Heart left ventricle (tissue), 16 donors: ENCODE data around the gene CCDC201. TPM values are rescaled to one million over a fixed set of nuclear protein-coding genes. Genes with fewer than 3 reads are reported as not detected.

Experiments used
- ATAC-seq, 4 donors: fragments of 200-7000 bp; cut with Tn5 transposase; one replicate each; pipeline ENCODE4 v1.9.1; 2020 to 2022; ENCODE audit warnings: moderate library complexity in 4 of 4, mild to moderate bottlenecking in 3 of 4, moderate number of reproducible peaks in 1 of 4
- DNase-seq, 5 donors: peaks; one replicate each; pipeline ENCODE4 v3.0.0-alpha.2; 2020
- H3K27ac ChIP-seq, 12 donors: fragments of 200-600 bp; sonication (generic) in 4 of 12; one replicate each; pipeline versions ENCODE4 v1.5.0 to v1.8.0; 2016 to 2022; ENCODE audit warnings: mild to moderate bottlenecking in 2 of 12
- H3K27me3 ChIP-seq, 9 donors: fragments of 200-600 bp; sonication (generic) in 2 of 9; one replicate each; pipeline versions ENCODE4 v1.5.1 to v1.8.0; 2016 to 2022; ENCODE audit warnings: mild to moderate bottlenecking in 3 of 9
- H3K36me3 ChIP-seq, 9 donors: fragments of 200-600 bp; sonication (generic) in 2 of 9; one replicate each; pipeline versions ENCODE4 v1.5.0 to v1.8.0; 2018 to 2022; ENCODE audit warnings: mild to moderate bottlenecking in 2 of 9
- H3K4me1 ChIP-seq, 12 donors: fragments of 200-600 bp; sonication (generic) in 4 of 12; one replicate each; pipeline versions ENCODE4 v1.5.0 to v1.8.0; 2016 to 2022; ENCODE audit warnings: mild to moderate bottlenecking in 3 of 12
- H3K4me3 ChIP-seq, 12 donors: fragments of 200-600 bp; sonication (generic) in 4 of 12; one replicate each; pipeline versions ENCODE4 v1.5.0 to v1.8.0; 2017 to 2022; ENCODE audit warnings: mild to moderate bottlenecking in 9 of 12, moderate library complexity in 4 of 12
- H3K9me3 ChIP-seq, 12 donors: fragments of 200-600 bp; sonication (generic) in 4 of 12; one replicate each; pipeline versions ENCODE4 v1.5.0 to v1.8.0; 2016 to 2022; ENCODE audit warnings: mild to moderate bottlenecking in 1 of 12
- CTCF ChIP-seq, 12 donors: fragments of 200-600 bp; sonication (generic) in 4 of 12; IDR thresholded peaks; one replicate each; pipeline versions ENCODE4 v1.5.0 to v1.8.0; 2018 to 2022; ENCODE audit warnings: antibody characterized with exemption in 12 of 12, mild to moderate bottlenecking in 5 of 12
- POLR2A ChIP-seq, 2 donors: fragments of 450-650 bp; IDR thresholded peaks; one replicate each; pipeline ENCODE4 v1.6.1; 2017; ENCODE audit warnings: antibody characterized with exemption in 2 of 2, mild to moderate bottlenecking in 2 of 2, moderate library complexity in 2 of 2
- WGBS, 4 donors: extraction: QIAGEN DNeasy Blood & Tissue Kit in 2 of 4; methylation state at CpG; one replicate each; pipeline versions ENCODE4 v1.1.5 to v1.1.7; 2013 to 2018; 5-methylcytosine and 5-hydroxymethylcytosine counted together
- intact Hi-C, 10 donors: fragments of 100-400 bp; cut with DNase I; formaldehyde crosslinking; loops; one replicate each; pipeline versions ENCODE4 v1.11.1 to v1.14.2; 2022
- polyA plus RNA-seq, 2 donors: library from polyadenylated mRNA; stranded (reverse); fragments of 200-250 nt; gene quantifications; one replicate each; pipeline ENCODE4 v1.2.3, GENCODE V29; 2013
- total RNA-seq, 9 donors: library from RNA; depleted of rRNA in 2 of 9; stranded (reverse); fragments of >200 nt in 2 of 9; fragmentation: NEBNext Ultra II Directional in 3 of 9; extraction: Animal tissue kit (Norgen Biotek cat#: 25700) in 3 of 9; gene quantifications; one replicate each; pipeline versions ENCODE4 v1.1.0 to v1.2.4, GENCODE V29; 2016 to 2023
- donor health status: ischemic (EF 13 %, LVEDD 7.1; RV severe dilation, severe dysfunction).
- donor health status: healthy with polysubstance abuse.
- donor health status: DM: no; HTN: yes; CAD: no.
- donor health status: DM: no; HTN: no; CAD: no.
- donor health status: ischemic (EF 25% LVEDD 6.9; RV normal size, moderate dysfunction).
- donor health status: ischemic (EF 25% LVEDD 5.7; RV mildly dilated, moderate dysfunction).
- donor health status: healthy.
- donor health status: DM: yes; HTN: yes; CAD: no.
- donor health status: ischemic (EF 35%, LVEDD 5.7; RV mildly dilated, moderate dysfunction).
- donor health status: nonischemic (EF 11% LVEDD 7.7; RV severe dilation, severe dysfunction).
- donor health status: DM: yes; HTN: yes; CAD: no.
- donor health status: PGD.
- donor health status: ischemic (EF 29% LVEDD 5.4; RV normal size, mild dysfunction).
- donor health status: nonischemic (EF 23%, LVEDD 6.1; RV moderate dilation, normal function).

CCDC201 gene
- total and polyA plus RNA-seq, 11 donors: not detected

- ATAC-seq: peak; percentile 22 to 84 (median 74)
- intact Hi-C loops: loop anchor here in 7 of 10 donors (5.0 to 10.0 kb wide), 15 partner anchors 134 to 1334 kb away; no protein-coding TSS in a partner anchor
- peaks cover 0 to 56% (median 0%) of the 10 kb centered on the region in 9 donors for H3K27me3 ChIP-seq
- H3K27ac ChIP-seq: peak within 1 kb of the TSS in 9 of 12 donors; percentile 9 to 75 (median 58)
- peaks cover 0 to 49% (median 22%) of the 10 kb centered on the region in 12 donors for H3K4me1 ChIP-seq
- H3K36me3 ChIP-seq: peaks cover 0 to 17% (median 4%) of the 10 kb centered on the region in 9 donors
- no peaks in the 10 kb centered on the region for H3K9me3 ChIP-seq
- WGBS, 4 donors: 0 to 5% (median 1%) methylated on average over 12 to 111 of the region's 111 CpGs
- peak within 1 kb of the TSS; percentile 24 to 72 (median 59) for H3K4me3 ChIP-seq
- peak; percentile 45 to 72 (median 55) for DNase-seq
- TF ChIP-seq POLR2A (IDR thresholded peaks at IDR 0.05) (peak in 1 of 2 donors; percentile 41), CTCF (IDR thresholded peaks at IDR 0.05) (no peak)
These were observed 47.9 kb upstream of the CCDC201 start, which contains the start of gene IGFBP3 for GRCh38 chr7:45920502-45921380. TSS of gene IGFBP3 (minus strand) at chr7:45921272. CDS start at chr7:45921140, 132 bp downstream.

- Histone ChIP-seq H3K9me3 (no peaks in the 10 kb centered on the region), H3K4me1 (peaks cover 0 to 49% (median 22%) of the 10 kb centered on the region in 12 donors), H3K27ac (peak overlapping the region in 3 of 12 donors; percentile 58 to 75 (median 64)), H3K4me3 (peak overlapping the region; percentile 24 to 72 (median 59)), H3K27me3 (peaks cover 0 to 56% (median 0%) of the 10 kb centered on the region in 9 donors), H3K36me3 (peaks cover 0 to 24% (median 10%) of the 10 kb centered on the region in 9 donors)
- intact Hi-C loops: loop anchor here in 9 of 10 donors (5.0 to 10.0 kb wide), 16 partner anchors 135 to 1337 kb away; no protein-coding TSS in a partner anchor
- TF ChIP-seq POLR2A (IDR thresholded peaks at IDR 0.05) (no peak), CTCF (IDR thresholded peaks at IDR 0.05) (no peak)
- 9 to 23% (median 15%) methylated on average over 19 of the region's 19 CpGs for WGBS, 4 donors
- no peak for DNase-seq
- ATAC-seq: no peak
These were observed 47.1 kb upstream of the CCDC201 start for GRCh38 chr7:45919993-45920459.

- peaks cover 0 to 56% (median 0%) of the 10 kb centered on the region in 9 donors for H3K27me3 ChIP-seq
- H3K4me1 ChIP-seq: peaks cover 0 to 49% (median 22%) of the 10 kb centered on the region in 12 donors
- no peaks in the 10 kb centered on the region for H3K9me3 ChIP-seq
- ATAC-seq (no peak), DNase-seq (no peak)
- TF ChIP-seq POLR2A (IDR thresholded peaks at IDR 0.05) (no peak), CTCF (IDR thresholded peaks at IDR 0.05) (no peak)
- intact Hi-C loops: loop anchor here in 4 of 10 donors (5.0 to 10.0 kb wide), 3 partner anchors 1168 to 1338 kb away; no protein-coding TSS in a partner anchor
- H3K27ac ChIP-seq: peak overlapping the region in 2 of 12 donors; percentile 58 to 75
- WGBS, 4 donors: 28 to 42% (median 35%) methylated on average over 9 of the region's 9 CpGs
- H3K4me3 ChIP-seq: peak overlapping the region in 11 of 12 donors; percentile 24 to 72 (median 59)
- peaks cover 0 to 31% (median 10%) of the 10 kb centered on the region in 9 donors for H3K36me3 ChIP-seq
These were observed 46.4 kb upstream of the CCDC201 start for GRCh38 chr7:45919231-45919784.
